Measurements from ENCODE around the gene FTO. TPM values are rescaled to one million over a fixed set of nuclear protein-coding genes. Genes with fewer than 3 reads are reported as not detected.

Gene FTO
- total and polyA plus RNA-seq, 2 of the 8 experiments (the other 6 are each of a cell fraction or from before 2014, with no cell fraction given), result 34.5 to 59.8 TPM

DNA sequence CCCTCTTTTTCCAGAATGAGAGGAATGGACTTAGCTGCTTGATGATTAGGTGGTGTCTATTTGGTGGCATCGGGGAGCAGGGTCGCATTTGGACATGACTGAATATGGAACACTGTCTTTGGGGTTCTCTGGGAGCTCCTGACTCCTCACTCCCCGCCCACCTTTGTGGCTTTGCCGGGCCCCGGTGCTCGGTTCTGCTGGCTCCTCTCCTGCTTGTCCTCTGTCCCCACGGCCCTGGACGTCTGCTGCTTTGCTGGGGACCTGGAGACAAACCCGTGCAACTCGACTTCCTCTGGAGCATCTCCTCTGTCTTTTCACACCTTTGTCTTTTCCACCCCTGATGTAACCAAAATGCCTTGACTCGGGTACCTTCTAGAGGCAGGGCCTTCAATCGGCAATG lies 446.9 kb downstream of the FTO start:
- H3K4me3 ChIP-seq (ENCODE audit: extremely low read depth in 1 of 4, insufficient read depth in 2 of 4, low read depth in 3 of 4, low read length in 4 of 4), result no peak overlapping the region
- CTCF ChIA-PET (ENCODE audit: partially characterized antibody), result interaction anchor here (1.5 kb wide), 1 partner anchor 10 kb away, joined by 3 read pairs; no protein-coding TSS in a partner anchor

More for the DNA sequence above, 446.9 kb downstream of the FTO start:
- Histone ChIP-seq H3K14ac (ENCODE audit: insufficient read length) (no peak overlapping the region), H2AFZ (ENCODE audit: low read length) (no peak overlapping the region), H4K5ac (ENCODE audit: insufficient read length, low read depth, low read length) (no peak overlapping the region), H3K4me2 (ENCODE audit: insufficient read depth in 1 of 2, low read depth in 2 of 2, low read length in 2 of 2) (no peak overlapping the region), H2BK15ac (ENCODE audit: low read length) (no peak overlapping the region), H2BK120ac (replicated peaks; ENCODE audit: low read depth, low read length) (no peak overlapping the region), H3K56ac (replicated peaks; ENCODE audit: insufficient read length, low read depth, low read length) (no peak overlapping the region), H3K4me1 (replicated peaks in 1 of 4; ENCODE audit: control insufficient read depth in 3 of 4, insufficient read depth in 4 of 4, low read length in 3 of 4) (peaks cover 0 to 8% (median 6%) of the 10 kb centered on the region in 4 experiments; a peak in 2 of 7 replicates), H3K23me2 (ENCODE audit: low read depth, low read length) (no peaks in the 10 kb centered on the region), H3K9me3 (ENCODE audit: insufficient read depth in 2 of 2, low read depth in 1 of 2, low read length in 1 of 2) (no peaks in the 10 kb centered on the region), H3K23ac (ENCODE audit: insufficient read length) (no peak overlapping the region), H3K4ac (replicated peaks; ENCODE audit: insufficient read length, low read depth, low read length) (no peak overlapping the region), H2BK20ac (ENCODE audit: low read length) (no peak overlapping the region), H3K27ac (ENCODE audit: low read depth, low read length) (no peak overlapping the region), H3K9ac (replicated peaks in 1 of 4; ENCODE audit: extremely low read depth in 1 of 4, low read depth in 3 of 4, low read length in 3 of 4) (no peak overlapping the region), H2BK5ac (ENCODE audit: low read depth, low read length) (no peak overlapping the region), H3K36me3 (ENCODE audit: control insufficient read depth in 2 of 4, insufficient read depth in 4 of 4, low read length in 3 of 4) (no peaks in the 10 kb centered on the region), H3K27me3 (replicated peaks in 1 of 4; ENCODE audit: control insufficient read depth in 3 of 4, extremely low read depth in 1 of 4, insufficient read depth in 3 of 4, low read length in 3 of 4) (0 out of 7 replicates have a peak, but pooled peaks cover 0 to 3% (median 0%) of the 10 kb centered on the region in 4 experiments), H2AK5ac (ENCODE audit: low read depth, low read length) (no peak overlapping the region), H4K20me1 (replicated peaks in 1 of 2; ENCODE audit: control insufficient read depth in 1 of 2, insufficient read depth in 2 of 2, low read length in 2 of 2) (no peaks in the 10 kb centered on the region), H3K18ac (ENCODE audit: extremely low read depth, low read length) (no peak overlapping the region), H3K79me1 (ENCODE audit: low read depth, low read length) (no peaks in the 10 kb centered on the region), H2BK12ac (ENCODE audit: low read depth, low read length) (no peak overlapping the region), H3K79me2 (ENCODE audit: control insufficient read depth in 1 of 2, insufficient read depth in 2 of 2, low read length in 2 of 2) (no peaks in the 10 kb centered on the region), H4K8ac (ENCODE audit: extremely low read depth, insufficient read depth, low read length) (no peak overlapping the region), H4K91ac (replicated peaks; ENCODE audit: insufficient read length, low read length) (no peak overlapping the region)
- POLR2A ChIA-PET (ENCODE audit: partially characterized antibody), result no interaction called here
- DNase-seq (ENCODE audit: low read depth in 1 of 2, low spot score in 2 of 2), result no peak
- TF ChIP-seq EZH2 (IDR thresholded peaks at IDR 0.05; ENCODE audit: low read depth, low read length, severe bottlenecking) (no peak), CREB1 (IDR thresholded peaks at IDR 0.05) (no peak)
- 85% methylated on average over 12 of the region's 12 CpGs; no CpG with 5 or more reads in 1 of the 2 experiments for WGBS, 2 experiments (ENCODE audit: extremely low coverage in 1 of 2, insufficient coverage in 1 of 2, insufficient read length in 1 of 2, insufficient replicate concordance in 2 of 2, low coverage in 1 of 2, low lambda C conversion rate in 2 of 2, missing lambda C conversion rate in 1 of 2)
- no peak for FAIRE-seq

All from H1 (cell line).